ENCODE results near the gene PLAGL1. TPM values are rescaled to one million over a fixed set of nuclear protein-coding genes. Genes with fewer than 3 reads are reported as not detected.

Gene PLAGL1
- total and polyA plus RNA-seq, 2 of the 13 experiments (the other 11 are each of a cell fraction or from before 2014, with no cell fraction given): 0.60 to 2.3 TPM

DNA sequence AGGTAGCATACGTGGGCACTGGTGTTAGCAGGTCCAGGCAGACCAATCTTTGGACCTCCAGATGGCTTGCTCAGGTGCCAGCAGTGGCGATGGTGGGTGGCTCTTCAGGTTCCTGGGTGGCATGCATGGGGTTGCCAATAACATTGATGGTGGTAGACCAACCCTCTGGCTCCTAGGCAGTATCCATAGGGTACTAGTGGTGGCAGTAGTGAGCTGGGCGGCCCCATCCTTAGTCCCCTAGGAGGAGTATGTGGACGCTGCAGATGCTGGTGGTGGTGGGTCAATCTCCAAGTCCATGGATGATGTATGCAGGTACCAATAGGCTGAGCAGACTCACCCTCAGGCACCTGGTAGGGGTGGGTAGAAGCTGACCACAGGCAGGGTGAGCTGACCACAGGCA is 73.2 kb downstream of the PLAGL1 start (continued):
- TF ChIP-seq SMYD3 (CRISPR knock-in tag; IDR thresholded peaks at IDR 0.05) (no peak), NCOA1 (CRISPR knock-in tag; IDR thresholded peaks at IDR 0.05) (no peak), ZBTB7B (CRISPR knock-in tag; IDR thresholded peaks at IDR 0.05) (no peak)
- TF ChIP-seq, protein P1, sequence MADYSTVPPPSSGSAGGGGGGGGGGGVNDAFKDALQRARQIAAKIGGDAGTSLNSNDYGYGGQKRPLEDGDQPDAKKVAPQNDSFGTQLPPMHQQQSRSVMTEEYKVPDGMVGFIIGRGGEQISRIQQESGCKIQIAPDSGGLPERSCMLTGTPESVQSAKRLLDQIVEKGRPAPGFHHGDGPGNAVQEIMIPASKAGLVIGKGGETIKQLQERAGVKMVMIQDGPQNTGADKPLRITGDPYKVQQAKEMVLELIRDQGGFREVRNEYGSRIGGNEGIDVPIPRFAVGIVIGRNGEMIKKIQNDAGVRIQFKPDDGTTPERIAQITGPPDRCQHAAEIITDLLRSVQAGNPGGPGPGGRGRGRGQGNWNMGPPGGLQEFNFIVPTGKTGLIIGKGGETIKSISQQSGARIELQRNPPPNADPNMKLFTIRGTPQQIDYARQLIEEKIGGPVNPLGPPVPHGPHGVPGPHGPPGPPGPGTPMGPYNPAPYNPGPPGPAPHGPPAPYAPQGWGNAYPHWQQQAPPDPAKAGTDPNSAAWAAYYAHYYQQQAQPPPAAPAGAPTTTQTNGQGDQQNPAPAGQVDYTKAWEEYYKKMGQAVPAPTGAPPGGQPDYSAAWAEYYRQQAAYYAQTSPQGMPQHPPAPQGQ (CRISPR knock-in tag; IDR thresholded peaks at IDR 0.05; ENCODE audit: borderline replicate concordance): no peak
- TF ChIP-seq, protein P2, sequence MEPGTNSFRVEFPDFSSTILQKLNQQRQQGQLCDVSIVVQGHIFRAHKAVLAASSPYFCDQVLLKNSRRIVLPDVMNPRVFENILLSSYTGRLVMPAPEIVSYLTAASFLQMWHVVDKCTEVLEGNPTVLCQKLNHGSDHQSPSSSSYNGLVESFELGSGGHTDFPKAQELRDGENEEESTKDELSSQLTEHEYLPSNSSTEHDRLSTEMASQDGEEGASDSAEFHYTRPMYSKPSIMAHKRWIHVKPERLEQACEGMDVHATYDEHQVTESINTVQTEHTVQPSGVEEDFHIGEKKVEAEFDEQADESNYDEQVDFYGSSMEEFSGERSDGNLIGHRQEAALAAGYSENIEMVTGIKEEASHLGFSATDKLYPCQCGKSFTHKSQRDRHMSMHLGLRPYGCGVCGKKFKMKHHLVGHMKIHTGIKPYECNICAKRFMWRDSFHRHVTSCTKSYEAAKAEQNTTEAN (CRISPR knock-in tag; conservative IDR thresholded peaks at IDR 0.05): no peak

DNA sequence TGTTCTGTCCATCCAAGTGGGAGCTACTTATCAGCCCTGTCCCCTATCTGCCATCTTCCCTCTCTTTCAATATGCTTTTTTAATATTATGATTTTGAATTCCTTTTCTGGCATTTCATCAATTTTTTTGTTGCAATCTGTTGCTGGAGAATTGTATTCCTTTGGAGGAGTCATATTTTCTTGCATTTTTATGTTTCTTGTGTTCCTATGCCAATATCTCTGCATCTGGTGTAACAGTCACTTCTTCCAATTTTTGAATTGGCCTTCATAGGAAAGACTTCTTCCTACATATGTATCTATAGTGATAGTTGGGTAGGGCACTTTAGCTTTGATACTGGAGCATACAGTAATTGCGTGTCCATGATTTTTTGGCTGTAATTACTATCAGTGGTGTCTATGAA is 73.7 kb downstream of the PLAGL1 start:
- no peaks in the 10 kb centered on the region for H3K9me3 ChIP-seq (ENCODE audit: low read length)
- ChIA-PET POLR2A (no interaction called here), CTCF (ENCODE audit: low intra/inter-chr PET ratio, low total read pairs) (no interaction called here)
- no peak overlapping the region for H3K9ac ChIP-seq (ENCODE audit: insufficient read depth, low read depth, low read length)
- H3K79me2 ChIP-seq (ENCODE audit: insufficient read depth, low read length): no peaks in the 10 kb centered on the region
- no peak overlapping the region for H3K4me3 ChIP-seq (replicated peaks in 1 of 3; ENCODE audit: insufficient read depth in 1 of 3, low read depth in 2 of 3, low read length in 3 of 3)
- H3K27me3 ChIP-seq (ENCODE audit: control insufficient read depth in 1 of 2, insufficient read depth in 2 of 2, low read length in 2 of 2): peaks cover 0 to 1% of the 10 kb centered on the region in 2 experiments; a peak in 1 of 5 replicates
- TF ChIP-seq, protein P3, sequence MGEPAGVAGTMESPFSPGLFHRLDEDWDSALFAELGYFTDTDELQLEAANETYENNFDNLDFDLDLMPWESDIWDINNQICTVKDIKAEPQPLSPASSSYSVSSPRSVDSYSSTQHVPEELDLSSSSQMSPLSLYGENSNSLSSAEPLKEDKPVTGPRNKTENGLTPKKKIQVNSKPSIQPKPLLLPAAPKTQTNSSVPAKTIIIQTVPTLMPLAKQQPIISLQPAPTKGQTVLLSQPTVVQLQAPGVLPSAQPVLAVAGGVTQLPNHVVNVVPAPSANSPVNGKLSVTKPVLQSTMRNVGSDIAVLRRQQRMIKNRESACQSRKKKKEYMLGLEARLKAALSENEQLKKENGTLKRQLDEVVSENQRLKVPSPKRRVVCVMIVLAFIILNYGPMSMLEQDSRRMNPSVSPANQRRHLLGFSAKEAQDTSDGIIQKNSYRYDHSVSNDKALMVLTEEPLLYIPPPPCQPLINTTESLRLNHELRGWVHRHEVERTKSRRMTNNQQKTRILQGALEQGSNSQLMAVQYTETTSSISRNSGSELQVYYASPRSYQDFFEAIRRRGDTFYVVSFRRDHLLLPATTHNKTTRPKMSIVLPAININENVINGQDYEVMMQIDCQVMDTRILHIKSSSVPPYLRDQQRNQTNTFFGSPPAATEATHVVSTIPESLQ (CRISPR knock-in tag; conservative IDR thresholded peaks at IDR 0.05): no peak
- TF ChIP-seq NFE2L1 (CRISPR knock-in tag; IDR thresholded peaks at IDR 0.05; ENCODE audit: borderline replicate concordance) (no peak), ZFP90 (CRISPR knock-in tag; IDR thresholded peaks at IDR 0.05; ENCODE audit: borderline replicate concordance) (no peak), HIVEP1 (CRISPR knock-in tag; IDR thresholded peaks at IDR 0.05) (no peak), FOXJ3 (CRISPR knock-in tag; IDR thresholded peaks at IDR 0.05; ENCODE audit: borderline replicate concordance) (no peak), ZNF746 (CRISPR knock-in tag; IDR thresholded peaks at IDR 0.05) (no peak)
- TF ChIP-seq, protein P4, sequence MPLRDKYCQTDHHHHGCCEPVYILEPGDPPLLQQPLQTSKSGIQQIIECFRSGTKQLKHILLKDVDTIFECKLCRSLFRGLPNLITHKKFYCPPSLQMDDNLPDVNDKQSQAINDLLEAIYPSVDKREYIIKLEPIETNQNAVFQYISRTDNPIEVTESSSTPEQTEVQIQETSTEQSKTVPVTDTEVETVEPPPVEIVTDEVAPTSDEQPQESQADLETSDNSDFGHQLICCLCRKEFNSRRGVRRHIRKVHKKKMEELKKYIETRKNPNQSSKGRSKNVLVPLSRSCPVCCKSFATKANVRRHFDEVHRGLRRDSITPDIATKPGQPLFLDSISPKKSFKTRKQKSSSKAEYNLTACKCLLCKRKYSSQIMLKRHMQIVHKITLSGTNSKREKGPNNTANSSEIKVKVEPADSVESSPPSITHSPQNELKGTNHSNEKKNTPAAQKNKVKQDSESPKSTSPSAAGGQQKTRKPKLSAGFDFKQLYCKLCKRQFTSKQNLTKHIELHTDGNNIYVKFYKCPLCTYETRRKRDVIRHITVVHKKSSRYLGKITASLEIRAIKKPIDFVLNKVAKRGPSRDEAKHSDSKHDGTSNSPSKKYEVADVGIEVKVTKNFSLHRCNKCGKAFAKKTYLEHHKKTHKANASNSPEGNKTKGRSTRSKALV (CRISPR knock-in tag; IDR thresholded peaks at IDR 0.05): no peak
- H4K20me1 ChIP-seq (ENCODE audit: insufficient read depth, low read length): no peaks in the 10 kb centered on the region
- H3K4me1 ChIP-seq (ENCODE audit: insufficient read depth, low read length): peaks cover 16% of the 10 kb centered on the region
- no TSS peak for BruUV-seq (replicated peaks)
- WGBS (ENCODE audit: low lambda C conversion rate): 25% methylated on average over 1 of the region's 1 CpG
- no peak for DNase-seq (ENCODE audit: low spot score)
- no peak overlapping the region for H2AFZ ChIP-seq (ENCODE audit: low read length)
- no peaks in the 10 kb centered on the region for H3K36me3 ChIP-seq (replicated peaks in 1 of 2; ENCODE audit: control insufficient read depth in 1 of 2, insufficient read depth in 2 of 2, low read length in 2 of 2)
- no peak overlapping the region for H3K27ac ChIP-seq (ENCODE audit: extremely low read length, insufficient read depth, low read length)
- no peak overlapping the region for H3K4me2 ChIP-seq (ENCODE audit: low read depth, low read length)
- ATAC-seq: no peak
- in situ Hi-C loops (cut with HindIII; ENCODE audit: extremely low pct_ligation_motif_present, low pct_unique_long_range_greater_than_20kb): no loop called here
- intact Hi-C loops (cut with micrococcal nuclease; ENCODE audit: unreplicated experiment): no loop called here
- no peak for FAIRE-seq
